Panc1 (cell line): ENCODE measurements around the gene PTGFRN.

Source experiments
- CTCF ChIP-seq: fragments of 450-650 bp; IDR thresholded peaks from 2 replicates; pipeline ENCODE4 v1.5.1; 2017; ENCODE audit warnings: mild to moderate bottlenecking
- REST ChIP-seq, 2 experiments: IDR thresholded peaks; 2 replicates each; pipeline ENCODE4 v1.6.1; 2011 to 2012; ENCODE audit warnings: low read depth in 2 of 2, control low read depth in 1 of 2, low read length in 1 of 2, mild to moderate bottlenecking in 1 of 2, moderate library complexity in 1 of 2; ENCODE audit not compliant: insufficient read depth in 1 of 2
- SIN3A ChIP-seq: IDR thresholded peaks from 2 replicates; pipeline ENCODE4 v1.6.1; 2012; ENCODE audit warnings: low read depth, mild to moderate bottlenecking, low read length, moderate library complexity, borderline replicate concordance; ENCODE audit not compliant: insufficient read depth
- TCF7L2 ChIP-seq: IDR thresholded peaks from 2 replicates; pipeline ENCODE4 v1.6.1; 2011; ENCODE audit warnings: mild to moderate bottlenecking, low read depth, low read length, inconsistent platforms

- no peak for TF ChIP-seq CTCF
- no peak for TF ChIP-seq REST (IDR thresholded peaks at IDR 0.05; ENCODE audit: insufficient read depth in 1 of 2, low read depth in 2 of 2, low read length in 1 of 2)
- TF ChIP-seq TCF7L2, result no peak
- TF ChIP-seq SIN3A, result no peak
Measured at GRCh38 chr1:116991918-116992317, 82.2 kb downstream of the PTGFRN start.
